Endothelial cell of umbilical vein (primary cell): ENCODE measurements around the gene PAPPA.

Experiments
- EZH2 ChIP-seq: IDR thresholded peaks from 2 replicates; pipeline ENCODE4 v1.6.1; 2012; ENCODE audit warnings: borderline replicate concordance, low read depth, mild to moderate bottlenecking, moderate library complexity, low read length, inconsistent platforms; ENCODE audit not compliant: severe bottlenecking
- FOS ChIP-seq: IDR thresholded peaks from 2 replicates; pipeline ENCODE4 v1.6.1; 2011; ENCODE audit warnings: mild to moderate bottlenecking, low read length, moderate library complexity, borderline replicate concordance; ENCODE audit not compliant: insufficient read depth
- JUN ChIP-seq: IDR thresholded peaks from 2 replicates; pipeline ENCODE4 v1.6.1; 2011; ENCODE audit warnings: borderline replicate concordance, low read depth; ENCODE audit not compliant: insufficient read length, insufficient read depth
- MYC ChIP-seq: IDR thresholded peaks from one replicate; pipeline ENCODE4 v1.6.1; 2011; ENCODE audit warnings: mild to moderate bottlenecking, low read depth, low read length
- POLR2AphosphoS5 ChIP-seq: IDR thresholded peaks from 2 replicates; pipeline ENCODE4 v1.6.1; 2012; ENCODE audit warnings: low read depth, mild to moderate bottlenecking, control low read depth, low read length, moderate library complexity; ENCODE audit not compliant: insufficient read depth
- TF ChIP-seq, protein P1 (sequence below), 2 donors: IDR thresholded peaks; 1 replicate in 1 of 2; 2 replicates in 1 of 2; pipeline ENCODE4 v1.5.1; 2011; ENCODE audit warnings: low read length in 2 of 2, mild to moderate bottlenecking in 2 of 2, moderate library complexity in 2 of 2, control low read depth in 1 of 2, inconsistent platforms in 1 of 2, low read depth in 1 of 2; ENCODE audit not compliant: insufficient read depth in 1 of 2; ENCODE audit errors: extremely low read depth in 1 of 2

GRCh38 chr9:116327701-116328405 lies 174.3 kb downstream of the PAPPA start:
- TF ChIP-seq, protein P1, sequence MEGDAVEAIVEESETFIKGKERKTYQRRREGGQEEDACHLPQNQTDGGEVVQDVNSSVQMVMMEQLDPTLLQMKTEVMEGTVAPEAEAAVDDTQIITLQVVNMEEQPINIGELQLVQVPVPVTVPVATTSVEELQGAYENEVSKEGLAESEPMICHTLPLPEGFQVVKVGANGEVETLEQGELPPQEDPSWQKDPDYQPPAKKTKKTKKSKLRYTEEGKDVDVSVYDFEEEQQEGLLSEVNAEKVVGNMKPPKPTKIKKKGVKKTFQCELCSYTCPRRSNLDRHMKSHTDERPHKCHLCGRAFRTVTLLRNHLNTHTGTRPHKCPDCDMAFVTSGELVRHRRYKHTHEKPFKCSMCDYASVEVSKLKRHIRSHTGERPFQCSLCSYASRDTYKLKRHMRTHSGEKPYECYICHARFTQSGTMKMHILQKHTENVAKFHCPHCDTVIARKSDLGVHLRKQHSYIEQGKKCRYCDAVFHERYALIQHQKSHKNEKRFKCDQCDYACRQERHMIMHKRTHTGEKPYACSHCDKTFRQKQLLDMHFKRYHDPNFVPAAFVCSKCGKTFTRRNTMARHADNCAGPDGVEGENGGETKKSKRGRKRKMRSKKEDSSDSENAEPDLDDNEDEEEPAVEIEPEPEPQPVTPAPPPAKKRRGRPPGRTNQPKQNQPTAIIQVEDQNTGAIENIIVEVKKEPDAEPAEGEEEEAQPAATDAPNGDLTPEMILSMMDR (IDR thresholded peaks at IDR 0.05; ENCODE audit: extremely low read depth in 1 of 2, insufficient read depth in 1 of 2, low read depth in 1 of 2, low read length in 2 of 2) = no peak
- TF ChIP-seq POLR2AphosphoS5 = no peak
- no peak for TF ChIP-seq EZH2
- TF ChIP-seq MYC = no peak
- no peak for TF ChIP-seq FOS
- TF ChIP-seq JUN = no peak
